H1 (cell line): ENCODE results near the gene SLC25A21. TPM values are rescaled to one million over a fixed set of nuclear protein-coding genes. Genes with fewer than 3 reads are reported as not detected.

Experiments
- CTCF ChIA-PET: fragments of 300-600 bp; sonication (Branson Sonifier 250); formaldehyde crosslinking; loops from one replicate; lab custom pipeline; 2021; ENCODE audit not compliant: partially characterized antibody; lab: Charles Lee
- POLR2A ChIA-PET: fragments of 300-600 bp; sonication (Branson Sonifier 250); formaldehyde crosslinking; loops from one replicate; lab custom pipeline; 2021; ENCODE audit warnings: inconsistent platforms; ENCODE audit not compliant: partially characterized antibody; lab: Charles Lee
- DNase-seq, 2 experiments: peaks; one replicate each; pipeline versions ENCODE4 v3.0.0 to v3.0.0-alpha.2; 2010 to 2022; ENCODE audit warnings: low spot score in 2 of 2, low read depth in 1 of 2, mixed read lengths in 1 of 2
- FAIRE-seq: peaks from 2 replicates; lab custom pipeline; 2011; peaks lifted over from hg19 to GRCh38; lab: Jason Lieb, UNC
- H2AFZ ChIP-seq: 2 replicates; pipeline ENCODE4 v1.8.1; 2012; ENCODE audit warnings: low read length, inconsistent platforms
- H2AK5ac ChIP-seq: 2 replicates; pipeline ENCODE4 v1.6.1; 2013; ENCODE audit warnings: low read depth, low read length
- H2BK120ac ChIP-seq: replicated peaks from 2 replicates; pipeline ENCODE3; 2013; ENCODE audit warnings: low read depth, low read length, inconsistent platforms
- H2BK12ac ChIP-seq: 2 replicates; pipeline ENCODE4 v1.6.1; 2013; ENCODE audit warnings: low read depth, low read length
- H2BK15ac ChIP-seq: 2 replicates; pipeline ENCODE4 v1.6.1; 2013; ENCODE audit warnings: low read length
- H2BK20ac ChIP-seq: 2 replicates; pipeline ENCODE4 v1.6.1; 2013; ENCODE audit warnings: low read length
- H2BK5ac ChIP-seq: 2 replicates; pipeline ENCODE4 v1.6.1; 2013; ENCODE audit warnings: low read depth, low read length
- H3K14ac ChIP-seq: 2 replicates; pipeline ENCODE4 v1.6.1; 2013; ENCODE audit warnings: inconsistent platforms; ENCODE audit not compliant: insufficient read length
- H3K18ac ChIP-seq: 2 replicates; pipeline ENCODE4 v1.6.1; 2013; ENCODE audit warnings: low read length; ENCODE audit errors: extremely low read depth
- H3K23ac ChIP-seq: 2 replicates; pipeline ENCODE4 v1.6.1; 2013; ENCODE audit warnings: inconsistent platforms; ENCODE audit not compliant: insufficient read length
- H3K23me2 ChIP-seq: 2 replicates; pipeline ENCODE4 v1.6.1; 2013; ENCODE audit warnings: low read depth, low read length
- H3K27ac ChIP-seq: 2 replicates; pipeline ENCODE4 v1.6.1; 2011; ENCODE audit warnings: low read depth, low read length, inconsistent platforms
- H3K27me3 ChIP-seq, 4 experiments: replicated peaks in 1 of 4; 1 replicate in 1 of 4; 2 replicates in 3 of 4; pipeline versions ENCODE4 v1.6.1 to v1.8.1; 2011 to 2013; ENCODE audit warnings: low read length in 3 of 4, mild to moderate bottlenecking in 3 of 4, inconsistent platforms in 2 of 4, mixed read lengths in 2 of 4, moderate library complexity in 1 of 4; ENCODE audit not compliant: control insufficient read depth in 3 of 4, insufficient read depth in 3 of 4; ENCODE audit errors: extremely low read depth in 1 of 4
- H3K36me3 ChIP-seq, 4 experiments: 2 replicates each; pipeline versions ENCODE4 v1.6.1 to v1.8.1; 2011 to 2013; ENCODE audit warnings: mild to moderate bottlenecking in 4 of 4, low read length in 3 of 4, moderate library complexity in 2 of 4, control low read depth in 1 of 4, inconsistent platforms in 1 of 4; ENCODE audit not compliant: insufficient read depth in 4 of 4, control insufficient read depth in 2 of 4
- H3K4ac ChIP-seq: replicated peaks from 2 replicates; pipeline ENCODE3; 2013; ENCODE audit warnings: low read length, low read depth, mixed read lengths, inconsistent platforms; ENCODE audit not compliant: insufficient read length
- H3K4me1 ChIP-seq, 4 experiments: replicated peaks in 1 of 4; 1 replicate in 1 of 4; 2 replicates in 3 of 4; pipeline versions ENCODE4 v1.6.1 to v1.8.1; 2011 to 2013; ENCODE audit warnings: low read length in 3 of 4, inconsistent platforms in 2 of 4, mixed read lengths in 1 of 4; ENCODE audit not compliant: insufficient read depth in 4 of 4, control insufficient read depth in 3 of 4
- H3K4me2 ChIP-seq, 2 experiments: 2 replicates each; pipeline versions ENCODE4 v1.6.1 to v1.8.1; 2011 to 2013; ENCODE audit warnings: low read depth in 2 of 2, low read length in 2 of 2, control low read depth in 1 of 2, inconsistent platforms in 1 of 2, mild to moderate bottlenecking in 1 of 2; ENCODE audit not compliant: insufficient read depth in 1 of 2
- H3K4me3 ChIP-seq, 4 experiments: fragments of 200-600, 300-600 bp in 1 of 4; sonication (generic), shearing (Covaris generic), sonication (Bioruptor Twin) in 1 of 4; 2 replicates each; pipeline versions ENCODE4 v1.5.1 to v1.8.1; 2011 to 2016; ENCODE audit warnings: low read length in 4 of 4, low read depth in 3 of 4, control low read depth in 2 of 4, inconsistent platforms in 2 of 4, mild to moderate bottlenecking in 2 of 4, mixed read lengths in 1 of 4, moderate library complexity in 1 of 4; ENCODE audit not compliant: insufficient read depth in 2 of 4; ENCODE audit errors: extremely low read depth in 1 of 4
- H3K56ac ChIP-seq: replicated peaks from 2 replicates; pipeline ENCODE3; 2013; ENCODE audit warnings: low read depth, mild to moderate bottlenecking, mixed read lengths, low read length, inconsistent platforms; ENCODE audit not compliant: insufficient read length
- H3K79me1 ChIP-seq: 2 replicates; pipeline ENCODE4 v1.6.1; 2013; ENCODE audit warnings: low read depth, low read length, control low read depth
- H3K79me2 ChIP-seq, 2 experiments: 2 replicates each; pipeline versions ENCODE4 v1.6.1 to v1.8.1; 2012 to 2013; ENCODE audit warnings: low read length in 2 of 2, mild to moderate bottlenecking in 2 of 2, inconsistent platforms in 1 of 2; ENCODE audit not compliant: insufficient read depth in 2 of 2, control insufficient read depth in 1 of 2
- H3K9ac ChIP-seq, 4 experiments: replicated peaks in 1 of 4; 1 replicate in 1 of 4; 2 replicates in 3 of 4; pipeline versions ENCODE4 v1.6.1 to v1.8.1; 2011 to 2013; ENCODE audit warnings: low read depth in 3 of 4, low read length in 3 of 4, control low read depth in 2 of 4, mild to moderate bottlenecking in 2 of 4, moderate library complexity in 2 of 4, inconsistent platforms in 1 of 4; ENCODE audit errors: extremely low read depth in 1 of 4
- H3K9me3 ChIP-seq, 2 experiments: 2 replicates each; pipeline versions ENCODE4 v1.6.1 to v1.8.1; 2012 to 2013; ENCODE audit warnings: mild to moderate bottlenecking in 2 of 2, moderate library complexity in 2 of 2, control low read depth in 1 of 2, inconsistent platforms in 1 of 2, low read depth in 1 of 2, low read length in 1 of 2, mixed read lengths in 1 of 2; ENCODE audit not compliant: insufficient read depth in 2 of 2
- H4K20me1 ChIP-seq, 2 experiments: replicated peaks in 1 of 2; 2 replicates each; pipeline versions ENCODE3 to v1.8.1; 2011 to 2013; ENCODE audit warnings: inconsistent platforms in 2 of 2, low read length in 2 of 2, mild to moderate bottlenecking in 1 of 2; ENCODE audit not compliant: insufficient read depth in 2 of 2, control insufficient read depth in 1 of 2
- H4K5ac ChIP-seq: 2 replicates; pipeline ENCODE4 v1.6.1; 2013; ENCODE audit warnings: low read length, low read depth, mixed read lengths, inconsistent platforms; ENCODE audit not compliant: insufficient read length
- H4K8ac ChIP-seq: 2 replicates; pipeline ENCODE4 v1.8.0; 2013; ENCODE audit warnings: mild to moderate bottlenecking, moderate library complexity, low read length, inconsistent platforms; ENCODE audit not compliant: insufficient read depth; ENCODE audit errors: extremely low read depth
- H4K91ac ChIP-seq: replicated peaks from 2 replicates; pipeline ENCODE3; 2013; ENCODE audit warnings: low read length, mixed read lengths, inconsistent platforms; ENCODE audit not compliant: insufficient read length
- ASH2L ChIP-seq: fragments of 200-600, 300-600 bp; sonication (generic); IDR thresholded peaks from one replicate; pipeline ENCODE4 v1.7.1; 2017; ENCODE audit warnings: low read length
- BACH1 ChIP-seq: IDR thresholded peaks from 2 replicates; pipeline ENCODE4 v1.6.1; 2012; ENCODE audit warnings: low read length, improper control_type of control experiment
- CHD2 ChIP-seq: IDR thresholded peaks from 2 replicates; pipeline ENCODE4 v1.6.1; 2012; ENCODE audit warnings: low read length, improper control_type of control experiment
- HDAC2 ChIP-seq, 2 experiments: fragments of 300-600 bp in 1 of 2; sonication (generic) in 1 of 2; IDR thresholded peaks; 2 replicates each; pipeline ENCODE4 v1.6.1; 2011 to 2012; ENCODE audit warnings: low read depth in 2 of 2, low read length in 2 of 2, mild to moderate bottlenecking in 2 of 2, moderate library complexity in 2 of 2, borderline replicate concordance in 1 of 2, inconsistent platforms in 1 of 2
- JUN ChIP-seq: IDR thresholded peaks from 2 replicates; pipeline ENCODE4 v1.6.1; 2011; ENCODE audit warnings: low read depth, mild to moderate bottlenecking, improper control_type of control experiment, low read length
- SRF ChIP-seq: IDR thresholded peaks from 2 replicates; pipeline ENCODE4 v1.6.1; 2011; ENCODE audit warnings: mild to moderate bottlenecking, low read depth, low read length, moderate library complexity
- WGBS, 2 experiments: shearing (Covaris generic) in 1 of 2; methylation state at CpG; one replicate each; pipeline versions ENCODE4 v1.1.6 to v1.1.7; 2013 to 2015; ENCODE audit warnings: low lambda C conversion rate in 2 of 2, mixed read lengths in 2 of 2, inconsistent platforms in 1 of 2, low coverage in 1 of 2, missing lambda C conversion rate in 1 of 2; ENCODE audit not compliant: insufficient replicate concordance in 2 of 2, insufficient coverage in 1 of 2, insufficient read length in 1 of 2; ENCODE audit errors: extremely low coverage in 1 of 2, missing lambda C conversion rate in 1 of 2; 5-methylcytosine and 5-hydroxymethylcytosine counted together
- polyA plus RNA-seq, 7 experiments: library from polyadenylated mRNA; depleted of rRNA in 3 of 7; stranded (reverse) in 5 of 7; unstranded in 2 of 7; fragments of >200 nt in 5 of 7; fragments of 200-250 nt in 2 of 7; gene quantifications; 1 replicate in 5 of 7; 2 replicates in 1 of 7; 4 replicates in 1 of 7; pipeline versions ENCODE4 v1.2.1 to v1.2.3, GENCODE V29; 2011 to 2013; ENCODE audit warnings: missing spikeins in 2 of 7, mixed read lengths in 2 of 7
- total RNA-seq: library from RNA; stranded (reverse); fragmentation: NEBNext Ultra II Directional; extraction: Animal tissue kit (Norgen Biotek cat#: 25700); gene quantifications from 2 replicates; pipeline ENCODE4 v1.2.1, GENCODE V29; 2021
- TF ChIP-seq, protein P1 (sequence below), 3 experiments: IDR thresholded peaks; 1 replicate in 2 of 3; 2 replicates in 1 of 3; pipeline versions ENCODE4 v1.5.1 to v1.6.1; 2011; ENCODE audit warnings: low read length in 3 of 3, mild to moderate bottlenecking in 3 of 3, inconsistent platforms in 2 of 3, low read depth in 1 of 3, moderate library complexity in 1 of 3; ENCODE audit not compliant: insufficient read depth in 1 of 3; ENCODE audit errors: control extremely low read depth in 1 of 3
- TF ChIP-seq, protein P2 (sequence below): IDR thresholded peaks from 2 replicates; pipeline ENCODE4 v1.6.1; 2011; ENCODE audit warnings: low read length, improper control_type of control experiment

Gene SLC25A21
- total and polyA plus RNA-seq, 2 of the 8 experiments (the other 6 are each of a cell fraction or from before 2014, with no cell fraction given) = 6.9 to 15.7 TPM

DNA sequence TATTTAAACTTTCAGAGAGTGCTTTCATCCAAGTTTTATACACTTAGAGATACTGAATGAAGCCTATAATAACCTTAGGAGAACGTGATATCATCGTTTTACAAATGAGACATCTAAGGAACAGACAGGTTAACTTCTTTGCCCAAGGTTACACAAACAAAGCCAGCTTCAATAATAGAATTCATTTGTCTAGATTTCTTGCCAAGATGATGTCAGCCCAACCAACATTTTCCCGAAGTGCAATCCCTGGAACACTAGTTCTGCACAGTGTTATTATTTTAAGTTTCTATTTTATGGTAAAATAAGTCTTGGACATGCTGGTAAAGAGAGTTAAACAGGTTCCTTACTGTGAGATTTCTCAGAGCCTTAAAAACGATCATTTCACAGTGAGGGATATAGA, 174.6 kb downstream of the SLC25A21 start:
- 86% methylated on average over 4 of the region's 4 CpGs; no CpG with 5 or more reads in 1 of the 2 experiments for WGBS, 2 experiments
- no peaks in the 10 kb centered on the region; a peak in 1 of 7 replicates for H3K4me1 ChIP-seq
- ChIA-PET POLR2A (no interaction called here), CTCF (no interaction called here)
- DNase-seq (no peak), FAIRE-seq (no peak)
- H3K9me3 ChIP-seq = no peaks in the 10 kb centered on the region
- no peak for TF ChIP-seq ASH2L
- no peak for TF ChIP-seq BACH1
- TF ChIP-seq JUN = no peak
- TF ChIP-seq HDAC2 (IDR thresholded peaks at IDR 0.05; ENCODE audit: borderline replicate concordance in 1 of 2, low read depth in 2 of 2, low read length in 2 of 2) = no peak
- TF ChIP-seq CHD2 = no peak
- TF ChIP-seq, protein P1, sequence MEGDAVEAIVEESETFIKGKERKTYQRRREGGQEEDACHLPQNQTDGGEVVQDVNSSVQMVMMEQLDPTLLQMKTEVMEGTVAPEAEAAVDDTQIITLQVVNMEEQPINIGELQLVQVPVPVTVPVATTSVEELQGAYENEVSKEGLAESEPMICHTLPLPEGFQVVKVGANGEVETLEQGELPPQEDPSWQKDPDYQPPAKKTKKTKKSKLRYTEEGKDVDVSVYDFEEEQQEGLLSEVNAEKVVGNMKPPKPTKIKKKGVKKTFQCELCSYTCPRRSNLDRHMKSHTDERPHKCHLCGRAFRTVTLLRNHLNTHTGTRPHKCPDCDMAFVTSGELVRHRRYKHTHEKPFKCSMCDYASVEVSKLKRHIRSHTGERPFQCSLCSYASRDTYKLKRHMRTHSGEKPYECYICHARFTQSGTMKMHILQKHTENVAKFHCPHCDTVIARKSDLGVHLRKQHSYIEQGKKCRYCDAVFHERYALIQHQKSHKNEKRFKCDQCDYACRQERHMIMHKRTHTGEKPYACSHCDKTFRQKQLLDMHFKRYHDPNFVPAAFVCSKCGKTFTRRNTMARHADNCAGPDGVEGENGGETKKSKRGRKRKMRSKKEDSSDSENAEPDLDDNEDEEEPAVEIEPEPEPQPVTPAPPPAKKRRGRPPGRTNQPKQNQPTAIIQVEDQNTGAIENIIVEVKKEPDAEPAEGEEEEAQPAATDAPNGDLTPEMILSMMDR (IDR thresholded peaks at IDR 0.05; ENCODE audit: control extremely low read depth in 1 of 3, insufficient read depth in 1 of 3, low read depth in 1 of 3, low read length in 3 of 3) = no peak
- TF ChIP-seq SRF = no peak
- TF ChIP-seq, protein P2, sequence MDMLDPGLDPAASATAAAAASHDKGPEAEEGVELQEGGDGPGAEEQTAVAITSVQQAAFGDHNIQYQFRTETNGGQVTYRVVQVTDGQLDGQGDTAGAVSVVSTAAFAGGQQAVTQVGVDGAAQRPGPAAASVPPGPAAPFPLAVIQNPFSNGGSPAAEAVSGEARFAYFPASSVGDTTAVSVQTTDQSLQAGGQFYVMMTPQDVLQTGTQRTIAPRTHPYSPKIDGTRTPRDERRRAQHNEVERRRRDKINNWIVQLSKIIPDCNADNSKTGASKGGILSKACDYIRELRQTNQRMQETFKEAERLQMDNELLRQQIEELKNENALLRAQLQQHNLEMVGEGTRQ = no peak
- no peak overlapping the region for H3K9ac ChIP-seq
- H2BK120ac ChIP-seq = no peak overlapping the region
- no peak overlapping the region for H2AFZ ChIP-seq
- H2BK20ac ChIP-seq = no peak overlapping the region
- no peak overlapping the region for H3K56ac ChIP-seq
- no peaks in the 10 kb centered on the region for H3K36me3 ChIP-seq
- H3K4ac ChIP-seq = no peak overlapping the region
- no peaks in the 10 kb centered on the region for H3K79me1 ChIP-seq
- H3K14ac ChIP-seq = no peak overlapping the region
- H3K23me2 ChIP-seq = no peaks in the 10 kb centered on the region
- H4K20me1 ChIP-seq = no peaks in the 10 kb centered on the region
- no peak overlapping the region for H3K4me2 ChIP-seq
- H2BK15ac ChIP-seq = no peak overlapping the region
- H2AK5ac ChIP-seq = no peak overlapping the region
- no peaks in the 10 kb centered on the region for H3K27me3 ChIP-seq
- H3K18ac ChIP-seq = no peak overlapping the region
- no peak overlapping the region for H2BK5ac ChIP-seq
- H4K91ac ChIP-seq = no peak overlapping the region
- H2BK12ac ChIP-seq = no peak overlapping the region
- H4K8ac ChIP-seq = no peak overlapping the region
- H3K27ac ChIP-seq = no peak overlapping the region
- no peak overlapping the region for H3K23ac ChIP-seq
- no peak overlapping the region for H4K5ac ChIP-seq
- no peaks in the 10 kb centered on the region for H3K79me2 ChIP-seq
- H3K4me3 ChIP-seq = no peak overlapping the region
